ENCODE results near the gene PPIL1. TPM values are rescaled to one million over a fixed set of nuclear protein-coding genes. Genes with fewer than 3 reads are reported as not detected.

PPIL1 gene
- total and polyA plus RNA-seq, 2 of the 13 experiments (the other 11 are each of a cell fraction or from before 2014, with no cell fraction given): 74.2 to 144 TPM

GRCh38 chr6:36863670-36864540 is 10.7 kb downstream of the PPIL1 start:
- Histone ChIP-seq H3K9ac (ENCODE audit: insufficient read depth, low read depth, low read length) (no peak overlapping the region), H3K27me3 (ENCODE audit: control insufficient read depth in 1 of 2, insufficient read depth in 2 of 2, low read length in 2 of 2) (no peaks in the 10 kb centered on the region), H3K79me2 (ENCODE audit: insufficient read depth, low read length) (peaks cover 65% of the 10 kb centered on the region), H4K20me1 (ENCODE audit: insufficient read depth, low read length) (no peaks in the 10 kb centered on the region; the same call in 1 of the 2 replicates), H3K36me3 (replicated peaks in 1 of 2; ENCODE audit: control insufficient read depth in 1 of 2, insufficient read depth in 2 of 2, low read length in 2 of 2) (peaks cover 35 to 89% of the 10 kb centered on the region in 2 experiments), H3K4me3 (replicated peaks in 1 of 3; ENCODE audit: insufficient read depth in 1 of 3, low read depth in 2 of 3, low read length in 3 of 3) (no peak overlapping the region), H2AFZ (ENCODE audit: low read length) (no peak overlapping the region), H3K27ac (ENCODE audit: extremely low read length, insufficient read depth, low read length) (no peak overlapping the region), H3K9me3 (ENCODE audit: low read length) (no peaks in the 10 kb centered on the region), H3K4me2 (ENCODE audit: low read depth, low read length) (no peak overlapping the region), H3K4me1 (ENCODE audit: insufficient read depth, low read length) (peaks cover 4% of the 10 kb centered on the region)
- 94% methylated on average over 12 of the region's 12 CpGs for WGBS (ENCODE audit: low lambda C conversion rate)
- CTCF ChIA-PET (ENCODE audit: low intra/inter-chr PET ratio, low total read pairs): no interaction called here
- POLR2A ChIA-PET: interaction anchor here (0.9 kb wide), 1 partner anchor 11 kb away, joined by 4 read pairs; the partner anchor contains the start of gene PPIL1
- BruUV-seq (replicated peaks): no TSS peak
- DNase-seq (ENCODE audit: low spot score) (no peak), ATAC-seq (no peak), FAIRE-seq (no peak)
- TF ChIP-seq, protein P1, sequence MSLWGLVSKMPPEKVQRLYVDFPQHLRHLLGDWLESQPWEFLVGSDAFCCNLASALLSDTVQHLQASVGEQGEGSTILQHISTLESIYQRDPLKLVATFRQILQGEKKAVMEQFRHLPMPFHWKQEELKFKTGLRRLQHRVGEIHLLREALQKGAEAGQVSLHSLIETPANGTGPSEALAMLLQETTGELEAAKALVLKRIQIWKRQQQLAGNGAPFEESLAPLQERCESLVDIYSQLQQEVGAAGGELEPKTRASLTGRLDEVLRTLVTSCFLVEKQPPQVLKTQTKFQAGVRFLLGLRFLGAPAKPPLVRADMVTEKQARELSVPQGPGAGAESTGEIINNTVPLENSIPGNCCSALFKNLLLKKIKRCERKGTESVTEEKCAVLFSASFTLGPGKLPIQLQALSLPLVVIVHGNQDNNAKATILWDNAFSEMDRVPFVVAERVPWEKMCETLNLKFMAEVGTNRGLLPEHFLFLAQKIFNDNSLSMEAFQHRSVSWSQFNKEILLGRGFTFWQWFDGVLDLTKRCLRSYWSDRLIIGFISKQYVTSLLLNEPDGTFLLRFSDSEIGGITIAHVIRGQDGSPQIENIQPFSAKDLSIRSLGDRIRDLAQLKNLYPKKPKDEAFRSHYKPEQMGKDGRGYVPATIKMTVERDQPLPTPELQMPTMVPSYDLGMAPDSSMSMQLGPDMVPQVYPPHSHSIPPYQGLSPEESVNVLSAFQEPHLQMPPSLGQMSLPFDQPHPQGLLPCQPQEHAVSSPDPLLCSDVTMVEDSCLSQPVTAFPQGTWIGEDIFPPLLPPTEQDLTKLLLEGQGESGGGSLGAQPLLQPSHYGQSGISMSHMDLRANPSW (CRISPR knock-in tag; IDR thresholded peaks at IDR 0.05; ENCODE audit: borderline replicate concordance): no peak
- TF ChIP-seq, protein P2, sequence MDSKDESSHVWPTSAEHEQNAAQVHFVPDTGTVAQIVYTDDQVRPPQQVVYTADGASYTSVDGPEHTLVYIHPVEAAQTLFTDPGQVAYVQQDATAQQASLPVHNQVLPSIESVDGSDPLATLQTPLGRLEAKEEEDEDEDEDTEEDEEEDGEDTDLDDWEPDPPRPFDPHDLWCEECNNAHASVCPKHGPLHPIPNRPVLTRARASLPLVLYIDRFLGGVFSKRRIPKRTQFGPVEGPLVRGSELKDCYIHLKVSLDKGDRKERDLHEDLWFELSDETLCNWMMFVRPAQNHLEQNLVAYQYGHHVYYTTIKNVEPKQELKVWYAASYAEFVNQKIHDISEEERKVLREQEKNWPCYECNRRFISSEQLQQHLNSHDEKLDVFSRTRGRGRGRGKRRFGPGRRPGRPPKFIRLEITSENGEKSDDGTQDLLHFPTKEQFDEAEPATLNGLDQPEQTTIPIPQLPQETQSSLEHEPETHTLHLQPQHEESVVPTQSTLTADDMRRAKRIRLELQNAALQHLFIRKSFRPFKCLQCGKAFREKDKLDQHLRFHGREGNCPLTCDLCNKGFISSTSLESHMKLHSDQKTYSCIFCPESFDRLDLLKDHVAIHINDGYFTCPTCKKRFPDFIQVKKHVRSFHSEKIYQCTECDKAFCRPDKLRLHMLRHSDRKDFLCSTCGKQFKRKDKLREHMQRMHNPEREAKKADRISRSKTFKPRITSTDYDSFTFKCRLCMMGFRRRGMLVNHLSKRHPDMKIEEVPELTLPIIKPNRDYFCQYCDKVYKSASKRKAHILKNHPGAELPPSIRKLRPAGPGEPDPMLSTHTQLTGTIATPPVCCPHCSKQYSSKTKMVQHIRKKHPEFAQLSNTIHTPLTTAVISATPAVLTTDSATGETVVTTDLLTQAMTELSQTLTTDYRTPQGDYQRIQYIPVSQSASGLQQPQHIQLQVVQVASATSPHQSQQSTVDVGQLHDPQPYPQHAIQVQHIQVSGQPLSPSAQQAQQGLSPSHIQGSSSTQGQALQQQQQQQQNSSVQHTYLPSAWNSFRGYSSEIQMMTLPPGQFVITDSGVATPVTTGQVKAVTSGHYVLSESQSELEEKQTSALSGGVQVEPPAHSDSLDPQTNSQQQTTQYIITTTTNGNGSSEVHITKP (CRISPR knock-in tag; IDR thresholded peaks at IDR 0.05; ENCODE audit: low read depth): no peak
- TF ChIP-seq SNAPC2 (CRISPR knock-in tag; IDR thresholded peaks at IDR 0.05): no peak
- TF ChIP-seq, protein P3, sequence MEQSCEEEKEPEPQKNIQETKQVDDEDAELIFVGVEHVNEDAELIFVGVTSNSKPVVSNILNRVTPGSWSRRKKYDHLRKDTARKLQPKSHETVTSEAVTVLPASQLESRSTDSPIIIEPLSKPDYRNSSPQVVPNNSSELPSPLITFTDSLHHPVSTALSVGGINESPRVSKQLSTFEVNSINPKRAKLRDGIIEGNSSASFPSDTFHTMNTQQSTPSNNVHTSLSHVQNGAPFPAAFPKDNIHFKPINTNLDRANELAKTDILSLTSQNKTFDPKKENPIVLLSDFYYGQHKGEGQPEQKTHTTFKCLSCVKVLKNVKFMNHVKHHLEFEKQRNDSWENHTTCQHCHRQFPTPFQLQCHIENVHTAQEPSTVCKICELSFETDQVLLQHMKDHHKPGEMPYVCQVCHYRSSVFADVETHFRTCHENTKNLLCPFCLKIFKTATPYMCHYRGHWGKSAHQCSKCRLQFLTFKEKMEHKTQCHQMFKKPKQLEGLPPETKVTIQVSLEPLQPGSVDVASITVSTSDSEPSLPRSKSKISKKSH (CRISPR knock-in tag; IDR thresholded peaks at IDR 0.05; ENCODE audit: borderline replicate concordance): no peak
- TF ChIP-seq IRF1 (CRISPR knock-in tag; IDR thresholded peaks at IDR 0.05; ENCODE audit: low read depth): no peak
- in situ Hi-C loops (cut with HindIII; ENCODE audit: extremely low pct_ligation_motif_present, low pct_unique_long_range_greater_than_20kb): no loop called here
- intact Hi-C loops (cut with micrococcal nuclease; ENCODE audit: unreplicated experiment): no loop called here

Data from HepG2 (cell line).